ENCODE measurements around the gene PDZK1IP1.
"Not testable (repeated sequence)": the region's sequence is repeated elsewhere in the genome, so short reads cannot be mapped to it uniquely, and the experiment has no call there.

PDZK1IP1 gene

DNA sequence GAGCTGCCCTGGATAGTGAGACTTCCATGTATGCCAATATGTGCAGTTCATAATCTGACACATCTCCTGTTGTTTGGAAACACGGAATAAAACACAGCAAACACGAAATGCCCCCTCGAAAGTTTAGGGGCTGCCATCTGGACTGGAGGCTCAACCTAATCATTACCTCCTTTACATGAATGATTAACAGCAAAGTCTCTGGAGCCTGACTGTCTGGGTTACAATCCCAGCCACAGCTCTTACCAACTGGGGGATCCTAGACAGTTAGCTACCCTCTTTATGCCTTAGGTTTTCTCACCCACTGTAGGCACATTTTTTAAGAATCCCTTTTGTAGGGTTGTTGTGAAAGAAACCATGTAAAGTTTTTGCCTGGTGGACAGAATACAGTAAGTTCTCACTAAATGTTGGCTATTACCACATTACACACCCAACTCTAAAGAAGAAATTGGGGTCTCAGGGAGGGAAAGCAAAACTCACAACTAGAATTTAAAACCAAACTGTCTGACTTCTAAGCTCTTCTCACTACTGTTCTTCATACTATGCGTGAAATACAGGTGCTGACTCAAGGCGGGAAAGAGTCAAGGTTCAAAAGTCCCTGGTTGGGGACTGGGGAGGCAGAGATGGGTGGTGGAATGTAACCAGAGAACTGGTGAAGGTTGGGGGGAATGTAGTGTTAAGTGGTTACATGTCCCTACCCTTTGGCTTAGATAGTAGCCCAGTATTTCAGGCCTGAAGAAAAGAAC is 28.4 kb downstream of the PDZK1IP1 start:
- Mint-ChIP-seq H3K27me3 (ENCODE audit: low read depth) (peaks cover 11% of the 10 kb centered on the region), H3K9me3 (peaks cover under 1% of the 10 kb centered on the region), H3K4me1 (ENCODE audit: low read depth) (no peaks in the 10 kb centered on the region), H3K36me3 (ENCODE audit: low read depth) (no peaks in the 10 kb centered on the region), H3K4me3 (no peak overlapping the region), H3K27ac (no peak overlapping the region)

DNA sequence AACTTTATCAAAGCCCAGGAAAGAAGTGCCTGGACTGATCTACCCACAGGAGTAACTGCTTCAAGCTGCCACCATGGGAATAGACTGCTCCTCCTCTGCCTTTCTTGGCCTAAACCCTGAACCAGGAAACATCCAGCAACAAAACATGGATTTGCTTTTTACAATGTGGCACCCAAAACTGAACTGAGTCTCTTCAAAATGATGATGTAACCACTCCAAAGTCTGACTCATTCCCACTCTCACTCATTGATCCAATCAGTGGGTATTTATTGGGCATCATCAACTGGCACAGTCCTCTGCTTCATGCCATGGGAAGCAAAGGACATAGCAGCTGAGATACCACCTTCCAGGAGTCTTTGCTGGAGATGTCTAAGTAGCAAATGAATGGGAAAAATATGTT is 29.1 kb downstream of the PDZK1IP1 start:
- H3K27ac Mint-ChIP-seq, result no peak overlapping the region
- H3K9me3 Mint-ChIP-seq, result peaks cover 8% of the 10 kb centered on the region
- H3K4me1 Mint-ChIP-seq (ENCODE audit: low read depth), result no peaks in the 10 kb centered on the region
- no peak overlapping the region for H3K4me3 Mint-ChIP-seq
- peaks cover 18% of the 10 kb centered on the region for H3K27me3 Mint-ChIP-seq (ENCODE audit: low read depth)
- no peaks in the 10 kb centered on the region for H3K36me3 Mint-ChIP-seq (ENCODE audit: low read depth)

DNA sequence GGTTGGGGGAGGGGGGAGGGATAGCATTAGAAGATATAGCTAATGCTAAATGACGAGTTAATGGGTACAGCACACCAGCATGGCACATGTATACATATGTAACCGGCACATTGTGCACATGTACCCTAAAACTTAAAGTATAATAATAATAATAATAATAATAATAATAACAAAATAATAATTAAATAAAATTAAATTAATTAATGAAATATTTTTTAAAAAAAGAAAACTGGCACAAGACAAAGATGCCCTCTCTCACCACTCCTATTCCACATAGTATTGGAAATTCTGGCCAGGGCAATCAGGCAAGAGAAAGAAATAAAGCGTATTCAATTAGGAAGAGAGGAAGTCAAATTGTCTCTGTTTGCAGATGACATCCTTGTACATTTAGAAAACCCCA is 31.9 kb downstream of the PDZK1IP1 start:
- not testable (repeated sequence) for H3K4me1 Mint-ChIP-seq (ENCODE audit: low read depth); H3K27ac Mint-ChIP-seq; H3K36me3 Mint-ChIP-seq (ENCODE audit: low read depth); H3K4me3 Mint-ChIP-seq
- Mint-ChIP-seq H3K27me3 (ENCODE audit: low read depth) (peaks cover 22% of the 10 kb centered on the region), H3K9me3 (peaks cover 15% of the 10 kb centered on the region)

DNA sequence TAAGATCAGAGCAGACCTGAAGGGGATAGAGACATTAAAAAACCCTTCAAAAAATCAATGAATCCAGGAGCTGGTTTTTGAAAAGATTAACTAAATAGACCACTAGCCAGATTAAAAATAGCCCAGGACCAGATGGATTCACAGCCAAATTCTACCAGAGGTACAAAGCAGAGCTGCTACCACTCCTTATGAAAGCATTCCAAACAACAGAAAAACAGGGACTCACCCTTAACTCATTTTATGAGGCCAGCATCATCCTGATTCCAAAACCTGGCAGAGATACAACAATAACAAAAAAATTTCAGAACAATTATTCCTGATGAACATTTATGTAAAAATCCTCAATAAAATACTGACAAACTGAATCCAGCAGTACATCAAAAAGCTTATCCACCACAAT is 33.4 kb downstream of the PDZK1IP1 start:
- peaks cover 15% of the 10 kb centered on the region for H3K9me3 Mint-ChIP-seq
- not testable (repeated sequence) for H3K27ac Mint-ChIP-seq; H3K4me3 Mint-ChIP-seq; H3K4me1 Mint-ChIP-seq (ENCODE audit: low read depth); H3K36me3 Mint-ChIP-seq (ENCODE audit: low read depth)
- H3K27me3 Mint-ChIP-seq (ENCODE audit: low read depth), result peaks cover 22% of the 10 kb centered on the region

DNA sequence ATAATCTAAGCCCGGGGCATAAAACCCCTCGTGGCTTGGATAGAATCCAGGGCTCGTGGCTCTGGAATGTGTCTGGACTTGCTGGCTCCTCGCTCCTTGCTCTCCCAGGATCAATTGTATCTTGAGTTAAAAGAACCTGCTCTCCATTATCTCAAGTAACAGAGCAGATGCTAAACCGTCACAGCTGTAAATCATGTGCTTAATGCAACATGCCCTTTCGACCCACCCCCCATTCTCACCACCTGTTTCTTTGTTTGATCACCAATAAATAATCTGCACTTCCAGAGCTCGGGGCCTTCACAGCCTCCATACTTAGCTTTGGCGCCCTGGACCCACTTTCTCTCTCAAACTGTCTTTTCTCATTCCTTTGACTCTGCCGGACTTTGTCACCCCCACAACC is 40.7 kb downstream of the PDZK1IP1 start:
- H3K27ac Mint-ChIP-seq; H3K9me3 Mint-ChIP-seq; H3K4me3 Mint-ChIP-seq; H3K4me1 Mint-ChIP-seq (ENCODE audit: low read depth); H3K36me3 Mint-ChIP-seq (ENCODE audit: low read depth): not testable (repeated sequence)
- peaks cover 11% of the 10 kb centered on the region for H3K27me3 Mint-ChIP-seq (ENCODE audit: low read depth)

DNA sequence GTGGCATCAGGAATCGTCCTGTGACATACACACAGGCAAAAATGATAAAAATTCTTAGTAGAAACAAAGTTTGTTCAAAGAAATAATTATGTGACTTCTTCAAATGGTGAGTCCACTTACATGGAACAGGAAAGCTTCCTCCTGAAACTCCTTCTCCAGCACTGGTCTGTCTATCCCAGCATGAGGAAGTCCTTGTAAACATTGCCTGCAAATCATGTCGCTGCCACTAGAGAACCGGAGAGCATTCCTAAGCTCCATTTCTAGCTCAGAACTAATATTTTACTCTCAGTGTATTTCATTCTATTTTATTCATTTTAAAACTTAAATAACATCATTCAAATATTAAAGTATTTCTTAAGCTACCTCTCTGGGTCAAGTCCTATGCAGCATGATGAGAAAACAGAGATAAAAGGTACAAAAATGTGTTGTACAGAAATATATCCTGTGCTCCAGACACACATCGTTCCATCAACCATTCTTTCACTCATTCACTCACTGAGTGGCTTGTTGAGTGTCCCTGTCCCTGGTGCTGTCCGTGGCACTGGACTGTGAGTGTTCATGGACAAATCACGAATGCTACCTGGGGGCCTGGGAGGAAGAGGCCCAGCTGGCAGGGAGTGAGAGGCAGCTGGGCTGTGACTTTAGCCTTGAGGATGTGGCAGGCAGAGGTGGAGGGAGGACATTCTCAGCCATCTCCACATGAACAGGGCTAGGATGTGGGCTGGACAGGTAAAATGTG is 42.6 kb downstream of the PDZK1IP1 start:
- Mint-ChIP-seq H3K9me3 (no peaks in the 10 kb centered on the region), H3K4me3 (no peak overlapping the region), H3K27me3 (ENCODE audit: low read depth) (peaks cover 8% of the 10 kb centered on the region), H3K4me1 (ENCODE audit: low read depth) (no peaks in the 10 kb centered on the region), H3K27ac (no peak overlapping the region), H3K36me3 (ENCODE audit: low read depth) (no peaks in the 10 kb centered on the region)

DNA sequence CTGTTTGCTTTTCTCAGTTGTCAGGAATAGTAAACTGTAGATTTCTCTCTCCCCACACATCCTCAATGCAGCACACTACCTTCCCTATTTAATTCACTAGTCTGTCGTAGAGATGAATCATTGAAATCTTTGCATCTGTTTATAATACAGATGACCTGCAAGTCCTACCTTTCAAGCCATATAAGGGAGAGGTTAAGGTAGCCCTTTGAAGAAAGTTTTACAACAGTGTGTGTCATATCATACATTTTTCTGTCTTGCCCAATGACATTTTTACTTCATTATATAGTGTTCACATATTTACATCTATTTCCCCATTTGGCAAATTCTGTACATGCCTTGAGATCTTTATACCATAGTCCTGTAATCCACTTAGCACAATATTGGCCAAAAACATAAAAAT is 43.3 kb downstream of the PDZK1IP1 start:
- not testable (repeated sequence) for H3K9me3 Mint-ChIP-seq; H3K4me1 Mint-ChIP-seq (ENCODE audit: low read depth); H3K27me3 Mint-ChIP-seq (ENCODE audit: low read depth); H3K36me3 Mint-ChIP-seq (ENCODE audit: low read depth); H3K4me3 Mint-ChIP-seq; H3K27ac Mint-ChIP-seq

DNA sequence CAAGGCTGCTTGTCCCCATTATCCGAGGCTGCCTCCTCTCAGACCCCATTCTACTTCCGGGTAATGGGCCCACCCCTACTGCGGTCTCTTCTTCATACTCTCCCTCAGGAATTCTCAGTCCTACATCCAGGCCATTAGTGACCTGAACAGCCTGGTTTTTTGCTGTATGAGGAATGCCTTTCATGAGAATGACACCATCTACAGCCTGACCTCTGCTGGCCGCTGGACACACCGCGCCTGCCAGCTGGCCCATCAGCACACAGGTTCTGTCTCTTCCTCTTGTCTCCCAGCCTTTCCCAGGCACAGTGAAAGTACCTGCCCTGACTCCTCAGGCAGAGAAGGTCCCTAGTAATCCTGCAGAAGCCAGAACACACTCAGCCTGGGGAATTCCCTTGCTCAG is 46.2 kb downstream of the PDZK1IP1 start:
- H3K4me3 Mint-ChIP-seq; H3K9me3 Mint-ChIP-seq; H3K4me1 Mint-ChIP-seq (ENCODE audit: low read depth); H3K36me3 Mint-ChIP-seq (ENCODE audit: low read depth); H3K27me3 Mint-ChIP-seq (ENCODE audit: low read depth); H3K27ac Mint-ChIP-seq: not testable (repeated sequence)

DNA sequence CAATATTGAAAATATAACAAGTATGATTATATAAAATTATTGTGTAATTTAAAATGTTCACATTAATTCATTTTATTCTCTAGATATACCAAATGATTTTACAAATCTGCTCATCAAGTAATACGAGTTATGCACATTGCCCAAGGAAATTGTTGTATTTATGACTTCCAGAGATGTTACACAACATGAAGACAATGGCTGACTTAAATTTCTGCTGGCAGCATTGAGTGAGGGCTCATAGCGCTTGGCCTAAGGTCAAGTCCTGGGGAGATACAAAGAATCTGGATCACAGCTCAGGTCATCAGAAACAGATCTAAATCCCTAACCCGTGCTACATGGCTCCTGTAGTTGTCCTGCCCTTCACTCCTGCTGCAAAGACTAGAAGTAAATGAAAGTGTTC is 49.5 kb downstream of the PDZK1IP1 start:
- H3K36me3 Mint-ChIP-seq (ENCODE audit: low read depth); H3K9me3 Mint-ChIP-seq; H3K4me1 Mint-ChIP-seq (ENCODE audit: low read depth); H3K27ac Mint-ChIP-seq; H3K4me3 Mint-ChIP-seq; H3K27me3 Mint-ChIP-seq (ENCODE audit: low read depth): not testable (repeated sequence)

DNA sequence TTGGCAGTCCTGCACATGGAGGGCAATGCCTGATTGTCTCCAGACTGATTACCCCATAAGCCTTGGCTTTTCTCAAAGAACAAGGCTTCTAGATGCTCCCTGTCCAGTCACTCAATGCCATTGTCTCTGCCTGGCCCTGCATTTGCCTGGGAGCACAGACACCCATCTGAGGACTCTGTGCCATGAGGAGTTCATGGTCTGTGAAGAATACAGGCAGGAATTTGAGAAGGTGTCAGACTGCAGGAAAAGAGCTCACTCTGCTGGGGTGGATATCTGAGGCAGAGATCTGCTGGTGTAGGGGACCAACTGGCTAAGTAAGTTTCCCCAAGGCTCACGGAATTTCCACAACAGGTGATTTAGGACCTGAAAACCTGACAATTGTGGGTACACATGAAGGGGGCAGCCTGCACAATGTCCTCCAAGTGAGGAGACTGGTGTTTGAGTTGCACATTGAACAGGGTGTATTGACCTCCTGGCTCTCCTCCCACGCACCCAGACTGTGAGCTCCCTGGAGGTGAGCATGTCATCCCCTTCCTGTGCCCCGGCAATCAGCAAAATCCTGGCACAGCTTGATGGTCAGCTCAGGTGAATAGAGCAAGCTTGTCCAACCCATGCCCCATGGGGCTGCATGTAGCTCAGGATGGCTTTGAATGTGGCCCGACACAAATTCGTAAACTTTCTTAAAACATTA is 51.8 kb downstream of the PDZK1IP1 start:
- H3K36me3 Mint-ChIP-seq (ENCODE audit: low read depth), result no peaks in the 10 kb centered on the region
- H3K27me3 Mint-ChIP-seq (ENCODE audit: low read depth), result peaks cover 5% of the 10 kb centered on the region
- no peaks in the 10 kb centered on the region for H3K4me1 Mint-ChIP-seq (ENCODE audit: low read depth)
- no peak overlapping the region for H3K4me3 Mint-ChIP-seq
- H3K9me3 Mint-ChIP-seq, result no peaks in the 10 kb centered on the region
- H3K27ac Mint-ChIP-seq, result no peak overlapping the region

DNA sequence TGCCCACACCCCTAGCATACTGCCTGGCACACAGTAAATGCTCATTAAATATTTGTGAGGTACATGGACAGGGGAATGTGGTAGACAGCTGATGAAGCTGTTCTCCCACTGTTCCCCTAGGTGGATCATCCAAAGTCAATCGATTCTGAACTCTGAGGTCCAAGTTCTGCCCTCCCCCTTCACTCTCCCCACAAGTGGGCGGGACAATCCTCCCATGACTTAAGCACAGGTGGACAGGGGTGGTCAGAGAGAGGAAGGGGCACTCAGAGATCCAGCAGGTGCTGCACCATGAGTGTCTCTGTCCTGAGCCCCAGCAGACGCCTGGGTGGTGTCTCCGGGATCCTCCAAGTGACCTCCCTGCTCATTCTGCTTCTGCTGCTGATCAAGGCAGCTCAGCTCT is 52.6 kb downstream of the PDZK1IP1 start, which contains the start of gene CYP4A22:
Gene CYP4A22, plus strand, starts transcription at position 244 of the 400 bp plus-strand sequence. Its CDS starts 45 bp downstream, at position 289.
- Mint-ChIP-seq H3K4me1 (ENCODE audit: low read depth) (no peaks in the 10 kb centered on the region), H3K4me3 (no peak within 1 kb of the TSS), H3K27ac (no peak within 1 kb of the TSS), H3K27me3 (ENCODE audit: low read depth) (peaks cover 5% of the 10 kb centered on the region), H3K36me3 (ENCODE audit: low read depth) (no peaks in the 10 kb centered on the region), H3K9me3 (no peaks in the 10 kb centered on the region)
